ENCODE data around the gene ARHGEF16. TPM values are rescaled to one million over a fixed set of nuclear protein-coding genes. Genes with fewer than 3 reads are reported as not detected.

Gene ARHGEF16
- total and polyA plus RNA-seq, 9 donors: 0.13 to 8.4 (median 1.7) TPM

- Histone ChIP-seq H3K9me3 (no peaks in the 10 kb centered on the region), H3K4me3 (no peak overlapping the region), H3K27ac (no peak overlapping the region), H3K36me3 (no peaks in the 10 kb centered on the region), H3K4me1 (ENCODE audit: insufficient read depth) (peaks cover 10% of the 10 kb centered on the region), H3K27me3 (no peaks in the 10 kb centered on the region)
- no peak for DNase-seq
- TF ChIP-seq CTCF (IDR thresholded peaks at IDR 0.05): no peak
- no peak for TF ChIP-seq EP300 (IDR thresholded peaks at IDR 0.05)
- TF ChIP-seq POLR2A (IDR thresholded peaks at IDR 0.05): no peak
- 81 to 84% (median 83%) methylated on average over 17 of the region's 17 CpGs for WGBS, 3 donors
- intact Hi-C loops (cut with DNase I): loop anchor here in 3 of 4 donors (5.0 kb wide), 3 partner anchors 334 to 394 kb away; no protein-coding TSS in a partner anchor
These were observed 48.2 kb upstream of the ARHGEF16 start for GRCh38 chr1:3405974-3406867.

- no peak overlapping the region for H3K4me3 ChIP-seq
- no peaks in the 10 kb centered on the region for H3K9me3 ChIP-seq
- TF ChIP-seq CTCF (IDR thresholded peaks at IDR 0.05) (no peak), POLR2A (IDR thresholded peaks at IDR 0.05) (no peak), EP300 (IDR thresholded peaks at IDR 0.05) (no peak)
- H3K4me1 ChIP-seq (ENCODE audit: insufficient read depth): peaks cover 7% of the 10 kb centered on the region
- no peak overlapping the region for H3K27ac ChIP-seq
- H3K36me3 ChIP-seq: no peaks in the 10 kb centered on the region
- intact Hi-C loops (cut with DNase I): loop anchor here in 3 of 4 donors (5.0 kb wide), 3 partner anchors 335 to 395 kb away; no protein-coding TSS in a partner anchor
- DNase-seq: no peak
- no peaks in the 10 kb centered on the region for H3K27me3 ChIP-seq
- WGBS, 3 donors: 87 to 89% (median 89%) methylated on average over 11 to 12 of the region's 12 CpGs
These were observed 47.4 kb upstream of the ARHGEF16 start for GRCh38 chr1:3407021-3407420.

GRCh38 chr1:3408751-3409266 lies 45.7 kb upstream of the ARHGEF16 start:
- WGBS, 3 donors: 87 to 89% (median 88%) methylated on average over 36 of the region's 36 CpGs
- no peaks in the 10 kb centered on the region for H3K36me3 ChIP-seq
- no peaks in the 10 kb centered on the region for H3K9me3 ChIP-seq
- peaks cover 2% of the 10 kb centered on the region for H3K4me1 ChIP-seq (ENCODE audit: insufficient read depth)
- H3K4me3 ChIP-seq: no peak overlapping the region
- intact Hi-C loops (cut with DNase I): loop anchor here in 3 of 4 donors (5.0 kb wide), 3 partner anchors 337 to 397 kb away; no protein-coding TSS in a partner anchor
- H3K27ac ChIP-seq: no peak overlapping the region
- no peaks in the 10 kb centered on the region for H3K27me3 ChIP-seq
- no peak for DNase-seq
- TF ChIP-seq EP300 (IDR thresholded peaks at IDR 0.05): no peak
- TF ChIP-seq POLR2A (IDR thresholded peaks at IDR 0.05): no peak
- no peak for TF ChIP-seq CTCF (IDR thresholded peaks at IDR 0.05)

- 61 to 66% (median 64%) methylated on average over 19 of the region's 19 CpGs for WGBS, 3 donors
These were observed 44.9 kb upstream of the ARHGEF16 start for GRCh38 chr1:3409366-3410141.

More at GRCh38 chr1:3409366-3410141, 44.9 kb upstream of the ARHGEF16 start:
- no peak overlapping the region for H3K27ac ChIP-seq
- TF ChIP-seq CTCF (IDR thresholded peaks at IDR 0.05) (no peak), EP300 (IDR thresholded peaks at IDR 0.05) (no peak), POLR2A (IDR thresholded peaks at IDR 0.05) (no peak)
- intact Hi-C loops (cut with DNase I): loop anchor here (5.0 to 10.0 kb wide), 6 partner anchors 122 to 535 kb away; partner anchors contain the start of gene PRDM16 (in 1 of the 4)
- H3K4me3 ChIP-seq: no peak overlapping the region
- no peak for DNase-seq
- no peaks in the 10 kb centered on the region for H3K27me3 ChIP-seq
- peaks cover 2% of the 10 kb centered on the region for H3K4me1 ChIP-seq (ENCODE audit: insufficient read depth)
- no peaks in the 10 kb centered on the region for H3K9me3 ChIP-seq
- H3K36me3 ChIP-seq: no peaks in the 10 kb centered on the region
